H1 (cell line): ENCODE data around the gene UBASH3B. TPM values are rescaled to one million over a fixed set of nuclear protein-coding genes. Genes with fewer than 3 reads are reported as not detected.

Source experiments
- CTCF ChIA-PET: fragments of 300-600 bp; sonication (Branson Sonifier 250); formaldehyde crosslinking; loops from one replicate; lab custom pipeline; 2021; ENCODE audit not compliant: partially characterized antibody; lab: Charles Lee
- POLR2A ChIA-PET: fragments of 300-600 bp; sonication (Branson Sonifier 250); formaldehyde crosslinking; loops from one replicate; lab custom pipeline; 2021; ENCODE audit warnings: inconsistent platforms; ENCODE audit not compliant: partially characterized antibody; lab: Charles Lee
- DNase-seq, 2 experiments: peaks; one replicate each; pipeline versions ENCODE4 v3.0.0 to v3.0.0-alpha.2; 2010 to 2022; ENCODE audit warnings: low spot score in 2 of 2, low read depth in 1 of 2, mixed read lengths in 1 of 2
- FAIRE-seq: peaks from 2 replicates; lab custom pipeline; 2011; peaks lifted over from hg19 to GRCh38; lab: Jason Lieb, UNC
- H2AFZ ChIP-seq: 2 replicates; pipeline ENCODE4 v1.8.1; 2012; ENCODE audit warnings: low read length, inconsistent platforms
- H2AK5ac ChIP-seq: 2 replicates; pipeline ENCODE4 v1.6.1; 2013; ENCODE audit warnings: low read depth, low read length
- H2BK120ac ChIP-seq: replicated peaks from 2 replicates; pipeline ENCODE3; 2013; ENCODE audit warnings: low read depth, low read length, inconsistent platforms
- H2BK12ac ChIP-seq: 2 replicates; pipeline ENCODE4 v1.6.1; 2013; ENCODE audit warnings: low read depth, low read length
- H2BK15ac ChIP-seq: 2 replicates; pipeline ENCODE4 v1.6.1; 2013; ENCODE audit warnings: low read length
- H2BK20ac ChIP-seq: 2 replicates; pipeline ENCODE4 v1.6.1; 2013; ENCODE audit warnings: low read length
- H2BK5ac ChIP-seq: 2 replicates; pipeline ENCODE4 v1.6.1; 2013; ENCODE audit warnings: low read depth, low read length
- H3K14ac ChIP-seq: 2 replicates; pipeline ENCODE4 v1.6.1; 2013; ENCODE audit warnings: inconsistent platforms; ENCODE audit not compliant: insufficient read length
- H3K18ac ChIP-seq: 2 replicates; pipeline ENCODE4 v1.6.1; 2013; ENCODE audit warnings: low read length; ENCODE audit errors: extremely low read depth
- H3K23ac ChIP-seq: 2 replicates; pipeline ENCODE4 v1.6.1; 2013; ENCODE audit warnings: inconsistent platforms; ENCODE audit not compliant: insufficient read length
- H3K23me2 ChIP-seq: 2 replicates; pipeline ENCODE4 v1.6.1; 2013; ENCODE audit warnings: low read depth, low read length
- H3K27ac ChIP-seq: 2 replicates; pipeline ENCODE4 v1.6.1; 2011; ENCODE audit warnings: low read depth, low read length, inconsistent platforms
- H3K27me3 ChIP-seq, 4 experiments: replicated peaks in 1 of 4; 1 replicate in 1 of 4; 2 replicates in 3 of 4; pipeline versions ENCODE4 v1.6.1 to v1.8.1; 2011 to 2013; ENCODE audit warnings: low read length in 3 of 4, mild to moderate bottlenecking in 3 of 4, inconsistent platforms in 2 of 4, mixed read lengths in 2 of 4, moderate library complexity in 1 of 4; ENCODE audit not compliant: control insufficient read depth in 3 of 4, insufficient read depth in 3 of 4; ENCODE audit errors: extremely low read depth in 1 of 4
- H3K36me3 ChIP-seq, 4 experiments: 2 replicates each; pipeline versions ENCODE4 v1.6.1 to v1.8.1; 2011 to 2013; ENCODE audit warnings: mild to moderate bottlenecking in 4 of 4, low read length in 3 of 4, moderate library complexity in 2 of 4, control low read depth in 1 of 4, inconsistent platforms in 1 of 4; ENCODE audit not compliant: insufficient read depth in 4 of 4, control insufficient read depth in 2 of 4
- H3K4ac ChIP-seq: replicated peaks from 2 replicates; pipeline ENCODE3; 2013; ENCODE audit warnings: low read length, low read depth, mixed read lengths, inconsistent platforms; ENCODE audit not compliant: insufficient read length
- H3K4me1 ChIP-seq, 4 experiments: replicated peaks in 1 of 4; 1 replicate in 1 of 4; 2 replicates in 3 of 4; pipeline versions ENCODE4 v1.6.1 to v1.8.1; 2011 to 2013; ENCODE audit warnings: low read length in 3 of 4, inconsistent platforms in 2 of 4, mixed read lengths in 1 of 4; ENCODE audit not compliant: insufficient read depth in 4 of 4, control insufficient read depth in 3 of 4
- H3K4me2 ChIP-seq, 2 experiments: 2 replicates each; pipeline versions ENCODE4 v1.6.1 to v1.8.1; 2011 to 2013; ENCODE audit warnings: low read depth in 2 of 2, low read length in 2 of 2, control low read depth in 1 of 2, inconsistent platforms in 1 of 2, mild to moderate bottlenecking in 1 of 2; ENCODE audit not compliant: insufficient read depth in 1 of 2
- H3K4me3 ChIP-seq, 4 experiments: fragments of 200-600, 300-600 bp in 1 of 4; sonication (generic), shearing (Covaris generic), sonication (Bioruptor Twin) in 1 of 4; 2 replicates each; pipeline versions ENCODE4 v1.5.1 to v1.8.1; 2011 to 2016; ENCODE audit warnings: low read length in 4 of 4, low read depth in 3 of 4, control low read depth in 2 of 4, inconsistent platforms in 2 of 4, mild to moderate bottlenecking in 2 of 4, mixed read lengths in 1 of 4, moderate library complexity in 1 of 4; ENCODE audit not compliant: insufficient read depth in 2 of 4; ENCODE audit errors: extremely low read depth in 1 of 4
- H3K56ac ChIP-seq: replicated peaks from 2 replicates; pipeline ENCODE3; 2013; ENCODE audit warnings: low read depth, mild to moderate bottlenecking, mixed read lengths, low read length, inconsistent platforms; ENCODE audit not compliant: insufficient read length
- H3K79me1 ChIP-seq: 2 replicates; pipeline ENCODE4 v1.6.1; 2013; ENCODE audit warnings: low read depth, low read length, control low read depth
- H3K79me2 ChIP-seq, 2 experiments: 2 replicates each; pipeline versions ENCODE4 v1.6.1 to v1.8.1; 2012 to 2013; ENCODE audit warnings: low read length in 2 of 2, mild to moderate bottlenecking in 2 of 2, inconsistent platforms in 1 of 2; ENCODE audit not compliant: insufficient read depth in 2 of 2, control insufficient read depth in 1 of 2
- H3K9ac ChIP-seq, 4 experiments: replicated peaks in 1 of 4; 1 replicate in 1 of 4; 2 replicates in 3 of 4; pipeline versions ENCODE4 v1.6.1 to v1.8.1; 2011 to 2013; ENCODE audit warnings: low read depth in 3 of 4, low read length in 3 of 4, control low read depth in 2 of 4, mild to moderate bottlenecking in 2 of 4, moderate library complexity in 2 of 4, inconsistent platforms in 1 of 4; ENCODE audit errors: extremely low read depth in 1 of 4
- H3K9me3 ChIP-seq, 2 experiments: 2 replicates each; pipeline versions ENCODE4 v1.6.1 to v1.8.1; 2012 to 2013; ENCODE audit warnings: mild to moderate bottlenecking in 2 of 2, moderate library complexity in 2 of 2, control low read depth in 1 of 2, inconsistent platforms in 1 of 2, low read depth in 1 of 2, low read length in 1 of 2, mixed read lengths in 1 of 2; ENCODE audit not compliant: insufficient read depth in 2 of 2
- H4K20me1 ChIP-seq, 2 experiments: replicated peaks in 1 of 2; 2 replicates each; pipeline versions ENCODE3 to v1.8.1; 2011 to 2013; ENCODE audit warnings: inconsistent platforms in 2 of 2, low read length in 2 of 2, mild to moderate bottlenecking in 1 of 2; ENCODE audit not compliant: insufficient read depth in 2 of 2, control insufficient read depth in 1 of 2
- H4K5ac ChIP-seq: 2 replicates; pipeline ENCODE4 v1.6.1; 2013; ENCODE audit warnings: low read length, low read depth, mixed read lengths, inconsistent platforms; ENCODE audit not compliant: insufficient read length
- H4K8ac ChIP-seq: 2 replicates; pipeline ENCODE4 v1.8.0; 2013; ENCODE audit warnings: mild to moderate bottlenecking, moderate library complexity, low read length, inconsistent platforms; ENCODE audit not compliant: insufficient read depth; ENCODE audit errors: extremely low read depth
- H4K91ac ChIP-seq: replicated peaks from 2 replicates; pipeline ENCODE3; 2013; ENCODE audit warnings: low read length, mixed read lengths, inconsistent platforms; ENCODE audit not compliant: insufficient read length
- WGBS, 2 experiments: shearing (Covaris generic) in 1 of 2; methylation state at CpG; one replicate each; pipeline versions ENCODE4 v1.1.6 to v1.1.7; 2013 to 2015; ENCODE audit warnings: low lambda C conversion rate in 2 of 2, mixed read lengths in 2 of 2, inconsistent platforms in 1 of 2, low coverage in 1 of 2, missing lambda C conversion rate in 1 of 2; ENCODE audit not compliant: insufficient replicate concordance in 2 of 2, insufficient coverage in 1 of 2, insufficient read length in 1 of 2; ENCODE audit errors: extremely low coverage in 1 of 2, missing lambda C conversion rate in 1 of 2; 5-methylcytosine and 5-hydroxymethylcytosine counted together
- polyA plus RNA-seq, 7 experiments: library from polyadenylated mRNA; depleted of rRNA in 3 of 7; stranded (reverse) in 5 of 7; unstranded in 2 of 7; fragments of >200 nt in 5 of 7; fragments of 200-250 nt in 2 of 7; gene quantifications; 1 replicate in 5 of 7; 2 replicates in 1 of 7; 4 replicates in 1 of 7; pipeline versions ENCODE4 v1.2.1 to v1.2.3, GENCODE V29; 2011 to 2013; ENCODE audit warnings: missing spikeins in 2 of 7, mixed read lengths in 2 of 7
- total RNA-seq: library from RNA; stranded (reverse); fragmentation: NEBNext Ultra II Directional; extraction: Animal tissue kit (Norgen Biotek cat#: 25700); gene quantifications from 2 replicates; pipeline ENCODE4 v1.2.1, GENCODE V29; 2021
- TF ChIP-seq, protein P1 (sequence below): IDR thresholded peaks from 2 replicates; pipeline ENCODE4 v1.6.1; 2012; ENCODE audit warnings: inconsistent platforms

UBASH3B gene
- total and polyA plus RNA-seq, 2 of the 8 experiments (the other 6 are each of a cell fraction or from before 2014, with no cell fraction given): 7.5 to 9.5 TPM

- Histone ChIP-seq H3K79me2 (no peaks in the 10 kb centered on the region; a peak in 1 of 4 replicates), H2BK20ac (no peak overlapping the region), H4K5ac (no peak overlapping the region), H3K4ac (no peak overlapping the region), H4K91ac (no peak overlapping the region), H3K27me3 (no peaks in the 10 kb centered on the region), H2BK12ac (no peak overlapping the region), H4K20me1 (peaks cover 0 to 2% of the 10 kb centered on the region in 2 experiments), H3K56ac (no peak overlapping the region), H3K9me3 (no peaks in the 10 kb centered on the region), H2AFZ (no peak overlapping the region), H3K4me3 (no peak overlapping the region), H3K14ac (no peak overlapping the region), H3K4me2 (no peak overlapping the region), H4K8ac (no peak overlapping the region), H2BK120ac (no peak overlapping the region), H2BK5ac (no peak overlapping the region), H3K27ac (no peak overlapping the region), H3K23me2 (no peaks in the 10 kb centered on the region), H3K36me3 (no peaks in the 10 kb centered on the region), H2BK15ac (no peak overlapping the region), H3K79me1 (peaks cover 2% of the 10 kb centered on the region; the same call in 1 of the 2 replicates), H3K18ac (no peak overlapping the region), H3K4me1 (no peaks in the 10 kb centered on the region; a peak in 2 of 7 replicates), H3K23ac (no peak overlapping the region), H3K9ac (no peak overlapping the region), H2AK5ac (no peak overlapping the region)
- 90% methylated on average over 13 of the region's 13 CpGs; no CpG with 5 or more reads in 1 of the 2 experiments for WGBS, 2 experiments
- DNase-seq: no peak
- CTCF ChIA-PET: interaction anchor here (0.7 to 6.0 kb wide), 11 partner anchors 10 to 390 kb away, joined by 3 to 47 read pairs (median 5); no protein-coding TSS in a partner anchor
- TF ChIP-seq, protein P1, sequence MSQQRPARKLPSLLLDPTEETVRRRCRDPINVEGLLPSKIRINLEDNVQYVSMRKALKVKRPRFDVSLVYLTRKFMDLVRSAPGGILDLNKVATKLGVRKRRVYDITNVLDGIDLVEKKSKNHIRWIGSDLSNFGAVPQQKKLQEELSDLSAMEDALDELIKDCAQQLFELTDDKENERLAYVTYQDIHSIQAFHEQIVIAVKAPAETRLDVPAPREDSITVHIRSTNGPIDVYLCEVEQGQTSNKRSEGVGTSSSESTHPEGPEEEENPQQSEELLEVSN: no peak
- POLR2A ChIA-PET: interaction anchor here (1.1 kb wide), 1 partner anchor 84 kb away, joined by 3 read pairs; no protein-coding TSS in a partner anchor
- FAIRE-seq: no peak
Observed at GRCh38 chr11:122663056-122663740, 7.7 kb downstream of the UBASH3B start.
